Esophagus muscularis mucosa (tissue), 4 donors: Measurements from ENCODE around the gene DCST2. TPM values are rescaled to one million over a fixed set of nuclear protein-coding genes. Genes with fewer than 3 reads are reported as not detected.

Experiments
- DNase-seq: peaks from one replicate; pipeline ENCODE4 v3.0.0-alpha.2; 2017; ENCODE audit errors: extremely low spot score
- H3K27ac ChIP-seq, 4 donors: fragments of 200-600 bp; sonication (generic); replicated peaks in 1 of 4; 1 replicate in 3 of 4; 2 replicates in 1 of 4; pipeline ENCODE4 v1.5.1; 2016 to 2019; ENCODE audit warnings: mild to moderate bottlenecking in 1 of 4
- H3K27me3 ChIP-seq, 4 donors: fragments of 200-600 bp; sonication (generic); one replicate each; pipeline versions ENCODE4 v1.5.1 to v1.6.0; 2016 to 2019
- H3K36me3 ChIP-seq, 4 donors: fragments of 200-600 bp; sonication (generic); one replicate each; pipeline ENCODE4 v1.5.1; 2016 to 2019
- H3K4me1 ChIP-seq, 4 donors: fragments of 200-600 bp; sonication (generic); one replicate each; pipeline ENCODE4 v1.5.1; 2016 to 2019
- H3K4me3 ChIP-seq, 4 donors: fragments of 200-600 bp; sonication (generic); 1 replicate in 2 of 4; 2 replicates in 2 of 4; pipeline ENCODE4 v1.5.1; 2016 to 2019; ENCODE audit warnings: mild to moderate bottlenecking in 4 of 4, moderate library complexity in 1 of 4
- H3K9me3 ChIP-seq, 4 donors: fragments of 200-600 bp; sonication (generic); 1 replicate in 3 of 4; 2 replicates in 1 of 4; pipeline ENCODE4 v1.5.1; 2016 to 2019
- EP300 ChIP-seq: sonication (generic); formaldehyde crosslinking; IDR thresholded peaks from one replicate; pipeline ENCODE4 v1.6.1; 2017; ENCODE audit warnings: antibody characterized with exemption
- POLR2A ChIP-seq: fragments of 450-650 bp; IDR thresholded peaks from one replicate; pipeline ENCODE4 v1.6.1; 2017; ENCODE audit warnings: antibody characterized with exemption, moderate library complexity, mild to moderate bottlenecking, low read depth
- POLR2AphosphoS5 ChIP-seq, 2 donors: sonication (generic); formaldehyde crosslinking; IDR thresholded peaks; one replicate each; pipeline ENCODE4 v1.6.1; 2017; ENCODE audit warnings: antibody characterized with exemption in 2 of 2
- WGBS: methylation state at CpG from one replicate; pipeline ENCODE4 v1.1.5; 2018; 5-methylcytosine and 5-hydroxymethylcytosine counted together
- intact Hi-C: fragments of 100-400 bp; cut with DNase I; formaldehyde crosslinking; loops from one replicate; pipeline ENCODE4 v1.15.1; 2023
- total RNA-seq, 4 donors: library from RNA; depleted of rRNA; stranded (reverse); fragments of >200 nt; gene quantifications; one replicate each; pipeline versions ENCODE4 v1.1.0 to v1.2.1, GENCODE V29; 2016
- TF ChIP-seq, protein P1 (sequence below), 3 experiments: fragments of 200-600 bp in 2 of 3; fragments of 450-650 bp in 1 of 3; sonication (generic) in 2 of 3; IDR thresholded peaks; one replicate each; pipeline ENCODE4 v1.5.1; 2017 to 2019; ENCODE audit warnings: antibody characterized with exemption in 3 of 3, mild to moderate bottlenecking in 2 of 3, moderate library complexity in 1 of 3

The DCST2 gene
- total RNA-seq, 4 donors from 2014 or later, result 0.11 to 0.19 TPM; not detected in 2

DNA sequence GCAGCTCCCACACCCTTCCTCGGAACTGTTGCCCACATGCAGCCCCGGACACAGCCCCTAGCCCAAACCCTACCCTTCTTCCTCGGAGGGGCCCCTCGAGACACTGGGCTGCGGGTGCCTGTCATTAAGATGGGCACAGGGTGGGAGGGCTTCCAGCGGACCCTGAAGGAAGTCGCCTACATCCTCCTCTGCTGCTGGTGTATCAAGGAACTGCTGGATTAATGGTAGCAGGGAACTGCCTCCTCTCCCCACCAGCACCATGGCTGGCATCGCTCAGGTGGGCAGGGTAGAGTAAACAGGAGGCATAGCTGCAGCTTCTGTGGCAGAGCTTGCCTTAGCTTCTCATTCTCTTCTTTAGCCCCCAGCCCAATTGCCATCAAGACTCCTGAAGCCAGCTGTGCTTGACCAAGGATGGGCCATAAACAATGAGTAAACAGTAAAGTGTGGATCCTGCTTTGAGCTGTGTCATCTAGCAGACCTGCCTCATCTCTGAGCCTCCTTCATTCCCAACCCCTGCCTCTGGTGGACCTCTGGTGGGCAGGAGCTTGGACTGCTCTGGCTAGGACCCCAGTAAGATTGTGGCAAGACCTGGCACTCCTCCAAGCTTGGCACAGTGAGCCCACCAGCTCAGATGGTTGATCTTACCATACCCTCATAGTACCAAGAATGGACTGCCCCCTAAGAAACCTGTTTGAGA, 39.9 kb downstream of the DCST2 start, which contains the start of gene LENEP:
TSS of gene LENEP (plus strand) at position 15 of the 697 bp plus-strand sequence. CDS start at position 37, 22 bp downstream.
- H3K27ac ChIP-seq, result no peak within 1 kb of the TSS
- no peak for DNase-seq
- intact Hi-C loops, result no loop called here
- no peaks in the 10 kb centered on the region for H3K9me3 ChIP-seq
- 100% methylated on average over 1 of the region's 8 CpGs for whole genome bisulfite sequencing
- peaks cover 7 to 44% (median 40%) of the 10 kb centered on the region in 4 donors for H3K36me3 ChIP-seq
- H3K4me3 ChIP-seq, result no peak within 1 kb of the TSS
- peaks cover under 1 to 22% (median 17%) of the 10 kb centered on the region in 4 donors for H3K4me1 ChIP-seq
- TF ChIP-seq EP300 (no peak), POLR2AphosphoS5 (IDR thresholded peaks at IDR 0.05) (no peak), POLR2A (no peak)
- TF ChIP-seq, protein P1, sequence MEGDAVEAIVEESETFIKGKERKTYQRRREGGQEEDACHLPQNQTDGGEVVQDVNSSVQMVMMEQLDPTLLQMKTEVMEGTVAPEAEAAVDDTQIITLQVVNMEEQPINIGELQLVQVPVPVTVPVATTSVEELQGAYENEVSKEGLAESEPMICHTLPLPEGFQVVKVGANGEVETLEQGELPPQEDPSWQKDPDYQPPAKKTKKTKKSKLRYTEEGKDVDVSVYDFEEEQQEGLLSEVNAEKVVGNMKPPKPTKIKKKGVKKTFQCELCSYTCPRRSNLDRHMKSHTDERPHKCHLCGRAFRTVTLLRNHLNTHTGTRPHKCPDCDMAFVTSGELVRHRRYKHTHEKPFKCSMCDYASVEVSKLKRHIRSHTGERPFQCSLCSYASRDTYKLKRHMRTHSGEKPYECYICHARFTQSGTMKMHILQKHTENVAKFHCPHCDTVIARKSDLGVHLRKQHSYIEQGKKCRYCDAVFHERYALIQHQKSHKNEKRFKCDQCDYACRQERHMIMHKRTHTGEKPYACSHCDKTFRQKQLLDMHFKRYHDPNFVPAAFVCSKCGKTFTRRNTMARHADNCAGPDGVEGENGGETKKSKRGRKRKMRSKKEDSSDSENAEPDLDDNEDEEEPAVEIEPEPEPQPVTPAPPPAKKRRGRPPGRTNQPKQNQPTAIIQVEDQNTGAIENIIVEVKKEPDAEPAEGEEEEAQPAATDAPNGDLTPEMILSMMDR (IDR thresholded peaks at IDR 0.05), result no peak
- no peaks in the 10 kb centered on the region for H3K27me3 ChIP-seq

GRCh38 chr1:154992721-154993571, 40.6 kb downstream of the DCST2 start:
- Histone ChIP-seq H3K36me3 (peaks cover 7 to 52% (median 48%) of the 10 kb centered on the region in 4 donors), H3K9me3 (no peaks in the 10 kb centered on the region), H3K4me3 (no peak overlapping the region), H3K4me1 (peaks cover 0 to 22% (median 14%) of the 10 kb centered on the region in 4 donors), H3K27me3 (no peaks in the 10 kb centered on the region), H3K27ac (no peak overlapping the region)
- WGBS, result 85% methylated on average over 12 of the region's 14 CpGs
- intact Hi-C loops, result no loop called here
- TF ChIP-seq POLR2AphosphoS5 (IDR thresholded peaks at IDR 0.05) (no peak), POLR2A (no peak), EP300 (no peak)
- TF ChIP-seq, protein P1 (IDR thresholded peaks at IDR 0.05), result no peak
- DNase-seq, result no peak

GRCh38 chr1:154990276-154990675, 43.3 kb downstream of the DCST2 start:
- Histone ChIP-seq H3K27ac (no peak overlapping the region), H3K36me3 (peaks cover 7 to 66% (median 60%) of the 10 kb centered on the region in 4 donors), H3K4me1 (peaks cover 0 to 18% (median 10%) of the 10 kb centered on the region in 4 donors), H3K4me3 (no peak overlapping the region), H3K9me3 (no peaks in the 10 kb centered on the region), H3K27me3 (no peaks in the 10 kb centered on the region)
- DNase-seq, result no peak
- WGBS, result 90% methylated on average over 8 of the region's 8 CpGs
- no peak for TF ChIP-seq EP300
- TF ChIP-seq, protein P1 (IDR thresholded peaks at IDR 0.05), result no peak
- TF ChIP-seq POLR2AphosphoS5 (IDR thresholded peaks at IDR 0.05), result no peak
- TF ChIP-seq POLR2A, result no peak
- intact Hi-C loops, result no loop called here

DNA sequence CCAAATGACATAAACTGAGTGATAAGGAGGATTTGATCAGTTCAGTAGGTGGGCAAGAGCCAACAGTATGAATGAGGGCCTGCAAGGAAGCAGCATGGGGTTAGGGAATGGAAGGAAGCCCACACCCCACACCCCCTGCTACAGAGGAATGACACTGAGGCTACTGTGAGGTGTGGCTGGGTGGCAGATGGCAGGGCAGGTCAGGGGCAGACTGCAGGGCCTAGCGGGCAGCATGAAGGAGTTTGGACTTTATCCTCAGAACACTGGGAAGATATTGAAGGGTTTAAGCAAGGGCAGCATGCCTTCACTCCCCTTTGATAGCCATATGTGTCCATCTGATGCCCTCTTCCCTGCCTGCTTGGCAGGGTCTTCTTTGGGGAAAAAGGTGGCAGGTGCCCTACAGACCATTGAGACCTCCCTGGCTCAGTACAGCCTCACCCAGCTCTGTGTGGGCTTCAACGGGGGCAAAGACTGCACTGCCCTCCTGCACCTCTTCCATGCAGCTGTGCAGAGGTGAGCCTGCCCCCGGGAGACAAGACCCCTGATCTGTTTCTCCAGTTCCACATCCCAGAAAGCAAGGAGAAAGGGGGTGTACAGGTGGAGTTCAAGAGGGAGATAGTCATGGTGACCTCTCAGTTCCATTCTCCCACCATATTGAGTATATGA, 44.3 kb downstream of the DCST2 start:
- no peaks in the 10 kb centered on the region for H3K27me3 ChIP-seq
- no peak for DNase-seq
- intact Hi-C loops, result no loop called here
- 83% methylated on average over 3 of the region's 3 CpGs for WGBS
- peaks cover 7 to 66% (median 60%) of the 10 kb centered on the region in 4 donors for H3K36me3 ChIP-seq
- H3K4me3 ChIP-seq, result no peak overlapping the region
- H3K27ac ChIP-seq, result no peak overlapping the region
- peaks cover 3 to 23% (median 12%) of the 10 kb centered on the region in 4 donors for H3K4me1 ChIP-seq
- no peak for TF ChIP-seq EP300
- TF ChIP-seq, protein P1 (IDR thresholded peaks at IDR 0.05), result no peak
- TF ChIP-seq POLR2A, result no peak
- TF ChIP-seq POLR2AphosphoS5 (IDR thresholded peaks at IDR 0.05), result no peak
- no peaks in the 10 kb centered on the region for H3K9me3 ChIP-seq
